Ovary (tissue), 3 donors: ENCODE data around the gene KCNMA1.

ENCODE experiments used
- EP300 ChIP-seq: sonication (generic); formaldehyde crosslinking; IDR thresholded peaks from one replicate; pipeline ENCODE4 v1.6.1; 2017; ENCODE audit warnings: antibody characterized with exemption
- TF ChIP-seq, protein P1 (sequence below), 3 donors: fragments of 450-650 bp in 2 of 3; fragments of 200-600 bp in 1 of 3; IDR thresholded peaks; one replicate each; pipeline versions ENCODE4 v1.5.1 to v1.8.0; 2016 to 2022; ENCODE audit warnings: antibody characterized with exemption in 3 of 3, mild to moderate bottlenecking in 1 of 3
- donor health status: DM: no; HTN: no; CAD: no.

DNA sequence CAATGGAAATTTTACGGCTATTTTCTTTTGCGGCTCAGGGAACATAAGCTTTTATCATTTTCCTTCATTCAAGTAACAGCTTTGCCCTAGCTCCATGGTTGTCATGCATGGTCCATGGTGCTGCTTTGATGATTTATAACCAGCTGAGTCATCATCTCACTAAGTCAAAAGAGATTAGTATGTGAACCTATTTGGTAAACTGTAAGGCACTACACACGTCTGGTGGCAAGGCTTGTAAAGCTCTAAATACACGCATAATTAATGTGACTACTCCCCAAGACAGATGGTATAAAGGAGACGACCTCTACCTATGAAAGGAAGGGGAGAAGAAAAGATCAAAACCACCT is 340.2 kb downstream of the KCNMA1 start:
- TF ChIP-seq, protein P1, sequence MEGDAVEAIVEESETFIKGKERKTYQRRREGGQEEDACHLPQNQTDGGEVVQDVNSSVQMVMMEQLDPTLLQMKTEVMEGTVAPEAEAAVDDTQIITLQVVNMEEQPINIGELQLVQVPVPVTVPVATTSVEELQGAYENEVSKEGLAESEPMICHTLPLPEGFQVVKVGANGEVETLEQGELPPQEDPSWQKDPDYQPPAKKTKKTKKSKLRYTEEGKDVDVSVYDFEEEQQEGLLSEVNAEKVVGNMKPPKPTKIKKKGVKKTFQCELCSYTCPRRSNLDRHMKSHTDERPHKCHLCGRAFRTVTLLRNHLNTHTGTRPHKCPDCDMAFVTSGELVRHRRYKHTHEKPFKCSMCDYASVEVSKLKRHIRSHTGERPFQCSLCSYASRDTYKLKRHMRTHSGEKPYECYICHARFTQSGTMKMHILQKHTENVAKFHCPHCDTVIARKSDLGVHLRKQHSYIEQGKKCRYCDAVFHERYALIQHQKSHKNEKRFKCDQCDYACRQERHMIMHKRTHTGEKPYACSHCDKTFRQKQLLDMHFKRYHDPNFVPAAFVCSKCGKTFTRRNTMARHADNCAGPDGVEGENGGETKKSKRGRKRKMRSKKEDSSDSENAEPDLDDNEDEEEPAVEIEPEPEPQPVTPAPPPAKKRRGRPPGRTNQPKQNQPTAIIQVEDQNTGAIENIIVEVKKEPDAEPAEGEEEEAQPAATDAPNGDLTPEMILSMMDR (IDR thresholded peaks at IDR 0.05) = no peak
- no peak for TF ChIP-seq EP300
